Progenitor cell of endocrine pancreas (in vitro differentiated cells): Measurements from ENCODE around the gene RPTOR. TPM values are rescaled to one million over a fixed set of nuclear protein-coding genes. Genes with fewer than 3 reads are reported as not detected.

Experiments used
- DNase-seq: peaks from one replicate; pipeline ENCODE4 v3.0.0; 2021; ENCODE audit warnings: low spot score; ENCODE audit not compliant: unreplicated experiment
- H3K27ac Mint-ChIP-seq: 2 replicates; pipeline ENCODE4 v1.8.0; 2021; ENCODE audit warnings: mild to moderate bottlenecking, moderate library complexity, mixed read lengths
- H3K27me3 Mint-ChIP-seq: 2 replicates; pipeline ENCODE4 v1.8.0; 2021; ENCODE audit warnings: mixed read lengths
- H3K36me3 Mint-ChIP-seq: 2 replicates; pipeline ENCODE4 v1.8.0; 2022; ENCODE audit warnings: mixed read lengths; ENCODE audit not compliant: insufficient read depth
- H3K4me1 Mint-ChIP-seq: 2 replicates; pipeline ENCODE4 v1.8.0; 2021; ENCODE audit warnings: low read depth, mixed read lengths
- H3K4me3 Mint-ChIP-seq: 2 replicates; pipeline ENCODE4 v1.8.0; 2021; ENCODE audit warnings: low read depth, mild to moderate bottlenecking, moderate library complexity, mixed read lengths
- H3K9me3 Mint-ChIP-seq: 2 replicates; pipeline ENCODE4 v1.8.0; 2021; ENCODE audit warnings: low read depth, mixed read lengths
- CTCF ChIP-seq: fragments of 200-600 bp; sonication (generic); IDR thresholded peaks from one replicate; pipeline ENCODE4 v1.5.0; 2021; ENCODE audit warnings: antibody characterized with exemption, mild to moderate bottlenecking; ENCODE audit not compliant: unreplicated experiment
- total RNA-seq: library from RNA; stranded (reverse); gene quantifications from 2 replicates; pipeline ENCODE4 v1.2.1, GENCODE V29; 2021

Gene RPTOR
- total RNA-seq, 1 donor from 2014 or later = 40.0 TPM

DNA sequence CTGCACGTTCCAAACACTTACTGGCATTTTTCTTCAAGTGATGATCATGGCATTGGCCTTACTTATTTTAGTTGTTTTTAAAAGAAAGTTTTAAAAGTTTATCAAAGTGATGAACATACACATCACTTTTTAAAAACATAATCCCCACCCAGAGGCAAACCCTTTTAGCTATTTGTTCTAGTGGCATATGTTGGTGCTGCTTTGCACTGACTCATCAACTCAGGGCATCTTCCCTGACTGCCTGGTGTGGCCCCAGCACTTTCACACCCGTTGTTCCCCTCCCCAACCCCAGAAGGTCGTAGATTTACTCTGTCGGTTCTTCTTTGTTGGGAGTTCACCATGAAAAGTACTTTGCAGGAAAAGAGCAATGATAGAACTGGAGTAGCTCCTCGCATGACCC lies 161.3 kb downstream of the RPTOR start:
- Mint-ChIP-seq H3K9me3 (no peaks in the 10 kb centered on the region), H3K4me1 (peaks cover 20% of the 10 kb centered on the region), H3K27me3 (no peaks in the 10 kb centered on the region), H3K27ac (peak overlapping the region; percentile 81), H3K36me3 (peaks cover 6% of the 10 kb centered on the region), H3K4me3 (no peak overlapping the region)
- TF ChIP-seq CTCF = no peak
- DNase-seq = no peak

DNA sequence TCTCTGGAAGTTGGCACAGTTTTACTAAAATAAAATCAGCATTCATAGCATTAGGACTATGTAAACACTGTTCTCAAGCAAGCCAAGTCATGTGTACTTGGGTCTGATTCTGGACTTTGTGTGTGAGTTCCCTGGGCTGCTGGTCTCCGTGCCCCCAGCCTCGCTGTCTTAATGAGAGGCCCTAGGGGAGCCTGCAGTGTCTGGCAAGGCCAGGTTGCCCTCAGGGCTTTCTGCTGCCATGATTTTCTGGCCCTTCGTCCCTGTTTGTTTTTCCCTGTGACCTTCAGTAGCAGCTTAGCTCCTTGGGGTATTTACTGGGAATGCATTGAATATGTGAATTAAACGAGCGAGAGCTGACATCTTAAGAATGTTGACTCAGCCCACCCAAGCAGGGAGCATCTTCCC lies 161.8 kb downstream of the RPTOR start:
- no peak overlapping the region for H3K4me3 Mint-ChIP-seq
- peak overlapping the region; percentile 81 for H3K27ac Mint-ChIP-seq

GRCh38 chr17:80708480-80708879 lies 163.8 kb downstream of the RPTOR start:
- H3K4me1 Mint-ChIP-seq = peaks cover 20% of the 10 kb centered on the region
- no peak overlapping the region for H3K27ac Mint-ChIP-seq
- H3K36me3 Mint-ChIP-seq = peaks cover 7% of the 10 kb centered on the region
- TF ChIP-seq CTCF = no peak
- H3K4me3 Mint-ChIP-seq = no peak overlapping the region
- H3K9me3 Mint-ChIP-seq = no peaks in the 10 kb centered on the region
- DNase-seq = no peak
- no peaks in the 10 kb centered on the region for H3K27me3 Mint-ChIP-seq

More for the DNA sequence above, 161.8 kb downstream of the RPTOR start:
- no peak for DNase-seq
- peaks cover 6% of the 10 kb centered on the region for H3K36me3 Mint-ChIP-seq
- H3K4me1 Mint-ChIP-seq = peaks cover 24% of the 10 kb centered on the region
- no peak for TF ChIP-seq CTCF
- no peaks in the 10 kb centered on the region for H3K9me3 Mint-ChIP-seq
- no peaks in the 10 kb centered on the region for H3K27me3 Mint-ChIP-seq

- peaks cover 7% of the 10 kb centered on the region for H3K36me3 Mint-ChIP-seq
- no peak for TF ChIP-seq CTCF
Measured at GRCh38 chr17:80709090-80709695, 164.6 kb downstream of the RPTOR start.

DNA sequence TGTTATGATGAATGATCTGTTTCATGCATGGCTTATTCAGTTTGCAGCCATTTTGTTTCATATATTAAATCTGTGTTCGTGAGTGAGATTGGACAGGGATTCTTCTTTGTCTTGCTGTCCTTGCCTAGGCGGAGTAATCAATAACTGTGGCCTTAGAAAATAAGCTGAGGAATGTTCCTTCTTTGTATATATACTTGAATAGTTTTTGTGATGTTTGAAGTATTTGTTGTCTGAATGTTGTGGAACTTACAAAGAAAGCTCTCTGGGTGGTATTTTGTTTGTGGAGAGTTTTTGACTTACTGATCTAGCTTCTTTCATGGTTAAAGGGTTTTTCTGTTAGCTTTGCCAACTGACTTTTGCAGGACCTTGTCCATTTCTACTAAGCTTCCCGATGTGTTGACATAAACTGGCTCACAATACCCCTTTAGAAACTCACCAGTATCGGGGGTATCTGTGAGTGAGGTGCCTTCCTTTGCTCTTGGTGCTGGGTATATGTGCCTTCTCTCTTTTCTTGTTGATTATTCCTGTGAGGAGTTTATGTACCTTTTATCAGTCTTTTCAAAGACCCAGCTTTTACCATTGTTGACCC lies 166.2 kb downstream of the RPTOR start:
- H3K9me3 Mint-ChIP-seq = peaks cover 2% of the 10 kb centered on the region
- H3K36me3 Mint-ChIP-seq = peaks cover 11% of the 10 kb centered on the region
- no peak for TF ChIP-seq CTCF
- H3K27ac Mint-ChIP-seq = peak overlapping the region; percentile 73
- H3K27me3 Mint-ChIP-seq = no peaks in the 10 kb centered on the region
- peaks cover 20% of the 10 kb centered on the region for H3K4me1 Mint-ChIP-seq
- H3K4me3 Mint-ChIP-seq = no peak overlapping the region
- no peak for DNase-seq

More at GRCh38 chr17:80709090-80709695, 164.6 kb downstream of the RPTOR start:
- Mint-ChIP-seq H3K27me3 (no peaks in the 10 kb centered on the region), H3K4me3 (no peak overlapping the region), H3K4me1 (peaks cover 20% of the 10 kb centered on the region), H3K27ac (peak overlapping the region; percentile 53), H3K9me3 (no peaks in the 10 kb centered on the region)
- DNase-seq = no peak
